ENCODE data around the gene CRIM1.

DNA sequence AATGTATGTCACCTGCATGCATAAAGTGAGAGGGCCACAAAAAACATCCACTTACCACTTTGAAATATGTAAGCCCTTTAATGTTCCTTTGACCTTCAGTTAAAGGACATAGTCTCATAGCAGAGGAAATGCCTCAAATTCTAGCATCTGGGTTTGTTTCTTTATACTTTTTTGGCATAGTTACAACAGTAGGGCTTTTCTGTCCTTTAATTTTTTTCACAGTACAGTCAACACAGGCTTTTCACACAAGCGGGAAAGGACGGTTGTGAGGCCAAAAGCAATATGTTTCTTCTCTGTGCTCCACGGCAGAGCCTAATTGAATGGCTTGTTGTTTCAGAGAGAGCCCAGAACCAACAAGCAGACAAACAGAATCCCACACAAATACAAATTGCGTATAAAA, 57.6 kb downstream of the CRIM1 start:
- TF ChIP-seq, protein P1, sequence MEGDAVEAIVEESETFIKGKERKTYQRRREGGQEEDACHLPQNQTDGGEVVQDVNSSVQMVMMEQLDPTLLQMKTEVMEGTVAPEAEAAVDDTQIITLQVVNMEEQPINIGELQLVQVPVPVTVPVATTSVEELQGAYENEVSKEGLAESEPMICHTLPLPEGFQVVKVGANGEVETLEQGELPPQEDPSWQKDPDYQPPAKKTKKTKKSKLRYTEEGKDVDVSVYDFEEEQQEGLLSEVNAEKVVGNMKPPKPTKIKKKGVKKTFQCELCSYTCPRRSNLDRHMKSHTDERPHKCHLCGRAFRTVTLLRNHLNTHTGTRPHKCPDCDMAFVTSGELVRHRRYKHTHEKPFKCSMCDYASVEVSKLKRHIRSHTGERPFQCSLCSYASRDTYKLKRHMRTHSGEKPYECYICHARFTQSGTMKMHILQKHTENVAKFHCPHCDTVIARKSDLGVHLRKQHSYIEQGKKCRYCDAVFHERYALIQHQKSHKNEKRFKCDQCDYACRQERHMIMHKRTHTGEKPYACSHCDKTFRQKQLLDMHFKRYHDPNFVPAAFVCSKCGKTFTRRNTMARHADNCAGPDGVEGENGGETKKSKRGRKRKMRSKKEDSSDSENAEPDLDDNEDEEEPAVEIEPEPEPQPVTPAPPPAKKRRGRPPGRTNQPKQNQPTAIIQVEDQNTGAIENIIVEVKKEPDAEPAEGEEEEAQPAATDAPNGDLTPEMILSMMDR (conservative IDR thresholded peaks at IDR 0.05; ENCODE audit: low read depth, low read length) = no peak
- no peak for TF ChIP-seq EZH2 (IDR thresholded peaks at IDR 0.05; ENCODE audit: borderline replicate concordance, low read depth, low read length, poor library complexity, severe bottlenecking)

Measured in A673 (cell line).